Measurements from ENCODE around the gene NARF. TPM values are rescaled to one million over a fixed set of nuclear protein-coding genes. Genes with fewer than 3 reads are reported as not detected.

The NARF gene
- polyA plus RNA-seq = 42.2 and 47.7 TPM in 2 replicates

GRCh38 chr17:82458179-82458884, at the start of gene NARF:
NARF (plus strand) TSS chr17:82458741; CDS start chr17:82458804, 63 bp downstream.

GRCh38 chr17:82418001-82418986, 40.2 kb upstream of the NARF start, which contains the start of the genes HEXD and OGFOD3:
HEXD (plus strand) TSS chr17:82418347; CDS start chr17:82419800, 1,453 bp downstream.
OGFOD3 (minus strand) TSS chr17:82418586; CDS start chr17:82418485, 101 bp downstream.

DNA sequence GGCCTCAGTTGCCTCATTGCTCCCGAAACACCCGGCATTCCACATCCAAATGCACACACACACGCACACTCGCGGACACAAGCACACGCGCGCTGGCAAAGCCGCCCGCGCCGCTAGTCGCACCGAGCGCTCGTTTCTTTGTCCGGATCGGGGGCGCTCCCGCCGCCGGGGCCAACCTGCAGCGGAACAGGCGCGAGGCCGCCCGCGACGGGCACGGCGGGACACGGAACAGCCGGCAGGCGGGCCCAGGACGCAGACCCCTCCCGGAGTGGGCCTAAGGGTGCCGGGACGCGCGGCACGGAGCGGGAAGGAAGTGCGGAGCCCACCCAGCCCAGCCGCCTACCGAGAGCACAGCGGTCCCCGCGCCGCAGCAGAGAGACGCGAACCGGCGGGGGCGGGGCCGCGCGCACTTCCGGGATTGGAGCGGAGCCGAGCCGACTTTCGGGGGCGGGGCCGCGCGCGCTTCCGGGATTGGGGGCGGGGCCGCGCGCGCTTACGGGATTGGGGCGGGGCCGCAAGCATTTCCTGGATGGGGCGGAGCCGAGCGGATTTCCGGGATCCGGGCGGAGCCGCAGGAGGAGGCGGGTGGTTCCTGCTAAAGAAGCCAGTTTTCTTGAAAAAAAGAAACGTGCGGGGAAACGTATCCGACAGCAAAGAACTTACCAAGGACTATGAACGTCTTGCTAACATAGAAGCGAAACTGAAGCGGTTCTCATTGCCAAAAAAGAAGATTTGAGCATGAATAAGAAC, 8.0 kb upstream of the NARF start, which contains the start of gene CYBC1:
CYBC1 (minus strand) TSS at position 396 of the 750 bp plus-strand sequence. CDS start 1,498 bp downstream, outside the sequence.

DNA sequence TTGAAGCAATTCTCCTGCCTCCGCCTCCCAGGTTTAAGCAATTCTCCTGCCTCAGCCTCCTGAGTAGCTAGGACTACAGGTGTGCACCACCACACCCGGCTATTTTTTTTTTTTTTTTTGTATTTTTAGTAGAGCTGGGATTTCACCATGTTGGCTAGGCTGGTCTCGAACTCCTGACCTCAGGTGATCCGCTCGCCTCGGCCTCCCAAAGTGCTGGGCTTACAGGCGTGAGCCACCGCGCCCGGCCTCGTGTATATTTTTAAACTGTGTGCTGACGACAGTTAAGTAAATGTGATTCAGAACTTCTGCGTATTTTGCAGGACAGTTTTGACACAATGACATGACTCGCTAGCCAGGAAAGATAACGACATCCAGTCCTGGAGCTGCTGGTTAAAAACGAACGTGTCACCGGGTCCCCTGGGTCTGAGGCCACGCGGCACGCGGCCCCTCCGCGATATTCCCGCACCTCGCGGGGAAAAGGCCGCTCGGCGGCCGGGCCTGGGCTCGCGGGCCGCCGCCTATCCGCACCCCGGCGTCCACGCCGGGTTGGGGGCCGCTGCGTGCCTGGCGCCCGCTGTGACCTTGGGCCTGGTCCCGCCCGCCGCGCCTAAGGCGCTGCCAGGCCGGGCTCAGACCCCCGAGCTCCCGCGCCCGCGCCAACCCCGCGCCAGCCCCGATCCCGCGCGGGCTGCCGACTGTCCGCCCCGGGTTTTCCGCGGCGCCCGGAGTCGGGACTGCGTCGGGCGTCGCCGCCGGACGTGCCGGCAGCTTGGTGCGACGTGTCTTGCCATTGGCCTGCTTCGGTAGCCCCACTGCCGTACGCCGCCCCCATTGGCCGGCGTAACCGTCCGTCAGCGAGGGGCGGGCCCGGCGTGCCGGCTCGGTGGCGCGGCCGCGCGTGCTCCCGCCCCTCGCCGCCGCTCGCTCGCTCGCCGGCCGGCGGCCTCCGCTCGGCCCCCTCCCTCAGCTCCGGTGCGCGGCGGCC, 60.6 kb downstream of the NARF start, which contains the start of gene FOXK2:
FOXK2 (plus strand) TSS at position 907 of the 985 bp plus-strand sequence. CDS start 157 bp downstream, outside the sequence.

Other genes with a start within 250 kb of the NARF start
- gene CCDC57, start 245.9 kb upstream of the NARF start, polyA plus RNA-seq = 2.7 and 4.0 TPM in 2 replicates
- 0.31 TPM in 1 of 2 replicates, not detected in the other for gene SLC16A3, start 229.7 kb upstream of the NARF start, polyA plus RNA-seq
- 12.2 and 17.3 TPM in 2 replicates for gene CSNK1D, start 185.0 kb upstream of the NARF start, polyA plus RNA-seq
- not detected in 2 replicates for gene CD7, start 141.1 kb upstream of the NARF start, polyA plus RNA-seq
- not detected in 2 replicates for gene SECTM1, start 125.0 kb upstream of the NARF start, polyA plus RNA-seq
- not detected in 2 replicates for gene TEX19, start 99.5 kb upstream of the NARF start, polyA plus RNA-seq
- gene UTS2R, start 87.0 kb upstream of the NARF start, polyA plus RNA-seq = not detected in 2 replicates
- 2.0 and 3.7 TPM in 2 replicates for gene HEXD, start 40.4 kb upstream of the NARF start, polyA plus RNA-seq
- gene OGFOD3, start 40.2 kb upstream of the NARF start, polyA plus RNA-seq = 0.36 and 7.6 TPM in 2 replicates
- 4.6 and 7.0 TPM in 2 replicates for gene CYBC1, start 8.0 kb upstream of the NARF start, polyA plus RNA-seq
- 13.8 and 15.0 TPM in 2 replicates for gene FOXK2, start 61.0 kb downstream of the NARF start, polyA plus RNA-seq
- gene WDR45B, start 189.7 kb downstream of the NARF start, polyA plus RNA-seq = 9.6 and 12.0 TPM in 2 replicates
- 6.7 and 14.4 TPM in 2 replicates for gene RAB40B, start 240.0 kb downstream of the NARF start, polyA plus RNA-seq